ENCODE results near the gene IL11RA. TPM values are rescaled to one million over a fixed set of nuclear protein-coding genes. Genes with fewer than 3 reads are reported as not detected.

Gene IL11RA
- total RNA-seq, 1 donor from 2014 or later: 61.4 TPM

DNA sequence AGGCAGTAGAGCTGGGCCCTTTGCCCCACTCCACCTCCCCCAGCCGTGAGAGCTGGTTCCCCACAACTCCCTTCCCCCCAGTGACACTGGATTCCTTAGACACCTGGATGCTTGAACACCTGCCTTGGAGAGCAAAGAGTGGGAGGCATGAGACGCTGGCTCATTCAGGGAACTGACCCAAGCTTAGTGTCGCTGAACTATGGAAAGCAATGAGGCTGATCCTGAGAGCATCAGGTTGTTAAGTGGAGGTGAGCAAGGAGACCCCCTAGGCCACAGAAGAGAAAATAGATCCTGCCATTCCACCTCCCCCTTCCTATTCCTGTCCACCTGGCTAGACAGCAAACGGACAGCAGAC lies 37.1 kb downstream of the IL11RA start:
- Mint-ChIP-seq H3K4me3 (ENCODE audit: unreplicated experiment) (no peak overlapping the region), H3K4me1 (ENCODE audit: unreplicated experiment) (peaks cover 3% of the 10 kb centered on the region), H3K9me3 (ENCODE audit: unreplicated experiment) (no peaks in the 10 kb centered on the region), H3K27me3 (ENCODE audit: unreplicated experiment) (peaks cover 12% of the 10 kb centered on the region), H3K36me3 (ENCODE audit: low read depth, unreplicated experiment) (no peaks in the 10 kb centered on the region), H3K27ac (ENCODE audit: unreplicated experiment) (no peak overlapping the region)
- no peak for DNase-seq (ENCODE audit: low spot score)
- TF ChIP-seq, protein P1, sequence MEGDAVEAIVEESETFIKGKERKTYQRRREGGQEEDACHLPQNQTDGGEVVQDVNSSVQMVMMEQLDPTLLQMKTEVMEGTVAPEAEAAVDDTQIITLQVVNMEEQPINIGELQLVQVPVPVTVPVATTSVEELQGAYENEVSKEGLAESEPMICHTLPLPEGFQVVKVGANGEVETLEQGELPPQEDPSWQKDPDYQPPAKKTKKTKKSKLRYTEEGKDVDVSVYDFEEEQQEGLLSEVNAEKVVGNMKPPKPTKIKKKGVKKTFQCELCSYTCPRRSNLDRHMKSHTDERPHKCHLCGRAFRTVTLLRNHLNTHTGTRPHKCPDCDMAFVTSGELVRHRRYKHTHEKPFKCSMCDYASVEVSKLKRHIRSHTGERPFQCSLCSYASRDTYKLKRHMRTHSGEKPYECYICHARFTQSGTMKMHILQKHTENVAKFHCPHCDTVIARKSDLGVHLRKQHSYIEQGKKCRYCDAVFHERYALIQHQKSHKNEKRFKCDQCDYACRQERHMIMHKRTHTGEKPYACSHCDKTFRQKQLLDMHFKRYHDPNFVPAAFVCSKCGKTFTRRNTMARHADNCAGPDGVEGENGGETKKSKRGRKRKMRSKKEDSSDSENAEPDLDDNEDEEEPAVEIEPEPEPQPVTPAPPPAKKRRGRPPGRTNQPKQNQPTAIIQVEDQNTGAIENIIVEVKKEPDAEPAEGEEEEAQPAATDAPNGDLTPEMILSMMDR (IDR thresholded peaks at IDR 0.05; ENCODE audit: unreplicated experiment): no peak

DNA sequence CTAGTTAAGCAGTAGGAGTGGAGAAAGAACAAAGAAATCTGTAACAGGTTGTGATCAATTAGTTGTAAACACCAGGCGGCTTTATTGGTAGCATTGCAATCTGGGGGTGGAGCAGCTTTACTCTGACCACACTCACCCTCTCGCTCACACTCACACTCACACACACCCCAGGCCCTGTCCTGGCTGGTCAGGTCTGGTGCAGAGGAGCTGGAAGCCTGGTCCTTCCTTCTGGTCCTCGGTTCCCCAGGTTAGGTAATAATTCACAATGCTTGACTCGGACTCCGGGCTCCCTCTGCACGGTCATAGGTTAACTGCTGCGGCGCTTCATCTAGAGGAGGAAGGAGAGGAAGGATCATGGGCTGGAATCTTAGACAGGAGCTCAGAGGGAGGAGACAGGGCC lies 37.5 kb downstream of the IL11RA start:
- H3K27me3 Mint-ChIP-seq (ENCODE audit: unreplicated experiment): peaks cover 12% of the 10 kb centered on the region
- TF ChIP-seq, protein P1 (IDR thresholded peaks at IDR 0.05; ENCODE audit: unreplicated experiment): no peak
- H3K36me3 Mint-ChIP-seq (ENCODE audit: low read depth, unreplicated experiment): no peaks in the 10 kb centered on the region
- H3K9me3 Mint-ChIP-seq (ENCODE audit: unreplicated experiment): no peaks in the 10 kb centered on the region
- no peak overlapping the region for H3K27ac Mint-ChIP-seq (ENCODE audit: unreplicated experiment)
- peaks cover 3% of the 10 kb centered on the region for H3K4me1 Mint-ChIP-seq (ENCODE audit: unreplicated experiment)
- DNase-seq (ENCODE audit: low spot score): no peak
- H3K4me3 Mint-ChIP-seq (ENCODE audit: unreplicated experiment): no peak overlapping the region

DNA sequence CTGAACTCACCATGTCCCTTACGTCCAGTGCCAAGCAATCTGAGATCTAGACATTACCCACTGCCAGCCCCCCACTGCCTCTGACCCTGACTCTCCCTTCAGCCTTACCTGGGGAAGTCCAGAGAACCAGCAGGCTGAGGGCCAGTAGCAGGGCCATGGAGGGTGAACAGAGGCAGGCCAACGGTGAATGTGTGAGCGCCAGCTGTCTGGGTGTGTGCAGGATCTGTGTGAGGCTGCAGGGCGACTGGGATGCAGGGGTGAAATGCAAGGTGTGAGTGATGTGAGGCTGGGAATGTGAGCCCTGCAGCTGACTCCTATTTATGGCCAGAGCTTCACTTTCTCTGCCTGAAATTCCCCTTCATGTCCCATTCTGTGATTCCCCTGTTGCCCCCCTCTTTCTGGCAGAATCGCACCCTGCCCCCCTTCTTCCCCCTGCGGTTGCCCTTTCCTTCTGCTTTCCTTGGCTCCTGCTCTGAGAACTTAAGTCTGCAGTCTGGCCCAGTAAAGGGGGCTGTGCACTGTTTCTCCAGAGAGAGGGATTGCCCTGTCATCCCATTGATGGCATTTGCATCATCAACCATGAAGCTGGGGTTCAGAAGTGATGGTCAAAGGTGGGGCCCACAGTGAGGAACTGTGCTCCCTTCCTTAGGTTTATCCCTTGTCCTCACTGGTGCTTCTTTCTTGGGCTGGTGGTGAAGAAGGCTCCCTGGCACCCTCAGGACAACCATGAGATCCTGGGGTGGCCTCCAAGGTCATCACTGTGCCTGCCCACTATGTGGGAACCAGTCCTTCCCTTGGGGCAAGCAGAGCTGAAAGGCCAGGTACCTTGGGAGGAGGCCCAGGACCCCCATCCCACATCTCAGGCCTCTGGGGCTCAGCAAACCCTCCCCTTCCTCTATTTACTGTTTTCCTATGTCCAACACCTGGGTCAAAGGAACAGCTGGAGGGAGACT lies 39.3 kb downstream of the IL11RA start, which contains the start of gene CCL19:
Gene CCL19, minus strand, starts transcription at position 294 of the 953 bp plus-strand sequence. Its CDS starts 137 bp downstream, at position 157.
- TF ChIP-seq, protein P1 (IDR thresholded peaks at IDR 0.05; ENCODE audit: unreplicated experiment): no peak
- H3K9me3 Mint-ChIP-seq (ENCODE audit: unreplicated experiment): no peaks in the 10 kb centered on the region
- peaks cover 8% of the 10 kb centered on the region for H3K4me1 Mint-ChIP-seq (ENCODE audit: unreplicated experiment)
- H3K36me3 Mint-ChIP-seq (ENCODE audit: low read depth, unreplicated experiment): no peaks in the 10 kb centered on the region
- H3K27me3 Mint-ChIP-seq (ENCODE audit: unreplicated experiment): peaks cover 10% of the 10 kb centered on the region
- no peak for DNase-seq (ENCODE audit: low spot score)
- no peak within 1 kb of the TSS for H3K27ac Mint-ChIP-seq (ENCODE audit: unreplicated experiment)
- H3K4me3 Mint-ChIP-seq (ENCODE audit: unreplicated experiment): no peak within 1 kb of the TSS

GRCh38 chr9:34691936-34692315 lies 39.9 kb downstream of the IL11RA start:
- Mint-ChIP-seq H3K9me3 (ENCODE audit: unreplicated experiment) (no peaks in the 10 kb centered on the region), H3K36me3 (ENCODE audit: low read depth, unreplicated experiment) (no peaks in the 10 kb centered on the region), H3K4me1 (ENCODE audit: unreplicated experiment) (peaks cover 8% of the 10 kb centered on the region), H3K27me3 (ENCODE audit: unreplicated experiment) (peaks cover 10% of the 10 kb centered on the region), H3K4me3 (ENCODE audit: unreplicated experiment) (no peak overlapping the region), H3K27ac (ENCODE audit: unreplicated experiment) (no peak overlapping the region)
- TF ChIP-seq, protein P1 (IDR thresholded peaks at IDR 0.05; ENCODE audit: unreplicated experiment): no peak
- no peak for DNase-seq (ENCODE audit: low spot score)

- peaks cover 8% of the 10 kb centered on the region for H3K4me1 Mint-ChIP-seq (ENCODE audit: unreplicated experiment)
- no peak for DNase-seq (ENCODE audit: low spot score)
- H3K27me3 Mint-ChIP-seq (ENCODE audit: unreplicated experiment): peaks cover 5% of the 10 kb centered on the region
- no peaks in the 10 kb centered on the region for H3K36me3 Mint-ChIP-seq (ENCODE audit: low read depth, unreplicated experiment)
- no peak overlapping the region for H3K27ac Mint-ChIP-seq (ENCODE audit: unreplicated experiment)
- H3K4me3 Mint-ChIP-seq (ENCODE audit: unreplicated experiment): no peak overlapping the region
- no peaks in the 10 kb centered on the region for H3K9me3 Mint-ChIP-seq (ENCODE audit: unreplicated experiment)
- TF ChIP-seq, protein P1 (IDR thresholded peaks at IDR 0.05; ENCODE audit: unreplicated experiment): no peak
Measured at GRCh38 chr9:34693560-34693959, 41.6 kb downstream of the IL11RA start.
